Measurements from ENCODE around the gene RTKN2.

GRCh38 chr10:62244785-62245467 lies 23.7 kb downstream of the RTKN2 start:
- TF ChIP-seq POLR2AphosphoS5 (IDR thresholded peaks at IDR 0.05; ENCODE audit: low read depth, low read length) (no peak), REST (IDR thresholded peaks at IDR 0.05; ENCODE audit: insufficient read depth in 1 of 2, low read depth in 2 of 2, low read length in 2 of 2) (no peak), SIN3A (IDR thresholded peaks at IDR 0.05; ENCODE audit: borderline replicate concordance, insufficient read depth, low read length) (no peak), FOXP2 (optimal IDR thresholded peaks at IDR 0.05; ENCODE audit: borderline replicate concordance, extremely low read depth, extremely low read length, insufficient read depth) (no peak)

Measured in PFSK-1 (cell line).